Measurements from ENCODE around the gene ALOXE3.

Gene ALOXE3

DNA sequence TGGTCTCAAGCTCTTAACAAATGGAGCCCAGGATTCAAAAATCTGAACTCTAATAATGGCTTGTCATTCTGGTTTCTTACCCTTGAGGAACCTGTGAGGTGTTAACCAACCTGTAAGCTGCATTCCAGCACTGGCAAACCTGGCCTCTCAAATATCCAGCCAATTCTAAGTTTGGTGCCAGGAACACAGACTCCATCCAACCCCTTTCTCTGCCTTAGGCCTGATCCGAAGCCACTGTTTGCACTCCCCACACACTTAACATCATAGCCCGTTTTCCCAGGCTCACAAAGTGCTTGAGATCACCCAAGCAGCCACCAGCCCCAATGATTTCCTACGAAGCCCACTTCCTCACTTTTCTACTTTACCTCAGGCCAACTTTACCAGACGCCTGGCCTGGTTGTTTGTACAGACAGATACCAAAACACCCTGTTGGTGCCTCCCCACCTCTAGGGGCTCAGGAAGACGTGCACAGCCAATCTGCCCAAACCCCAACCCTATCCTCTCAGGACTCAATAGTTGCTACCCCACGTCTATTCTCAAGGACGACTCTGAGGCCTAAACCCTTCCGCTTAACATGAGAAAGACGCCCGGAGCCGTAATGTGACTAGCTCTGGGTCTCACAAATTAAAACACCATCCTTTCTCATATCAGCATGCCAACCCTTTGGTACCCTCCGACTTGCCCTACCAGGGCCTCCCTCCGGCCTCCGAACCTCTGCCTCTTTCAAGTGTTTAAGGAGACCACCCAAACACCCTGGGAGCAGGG is 37.1 kb upstream of the ALOXE3 start:
- no peak for DNase-seq
- TF ChIP-seq, protein P1, sequence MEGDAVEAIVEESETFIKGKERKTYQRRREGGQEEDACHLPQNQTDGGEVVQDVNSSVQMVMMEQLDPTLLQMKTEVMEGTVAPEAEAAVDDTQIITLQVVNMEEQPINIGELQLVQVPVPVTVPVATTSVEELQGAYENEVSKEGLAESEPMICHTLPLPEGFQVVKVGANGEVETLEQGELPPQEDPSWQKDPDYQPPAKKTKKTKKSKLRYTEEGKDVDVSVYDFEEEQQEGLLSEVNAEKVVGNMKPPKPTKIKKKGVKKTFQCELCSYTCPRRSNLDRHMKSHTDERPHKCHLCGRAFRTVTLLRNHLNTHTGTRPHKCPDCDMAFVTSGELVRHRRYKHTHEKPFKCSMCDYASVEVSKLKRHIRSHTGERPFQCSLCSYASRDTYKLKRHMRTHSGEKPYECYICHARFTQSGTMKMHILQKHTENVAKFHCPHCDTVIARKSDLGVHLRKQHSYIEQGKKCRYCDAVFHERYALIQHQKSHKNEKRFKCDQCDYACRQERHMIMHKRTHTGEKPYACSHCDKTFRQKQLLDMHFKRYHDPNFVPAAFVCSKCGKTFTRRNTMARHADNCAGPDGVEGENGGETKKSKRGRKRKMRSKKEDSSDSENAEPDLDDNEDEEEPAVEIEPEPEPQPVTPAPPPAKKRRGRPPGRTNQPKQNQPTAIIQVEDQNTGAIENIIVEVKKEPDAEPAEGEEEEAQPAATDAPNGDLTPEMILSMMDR (IDR thresholded peaks at IDR 0.05; ENCODE audit: low read depth, low read length) = no peak

DNA sequence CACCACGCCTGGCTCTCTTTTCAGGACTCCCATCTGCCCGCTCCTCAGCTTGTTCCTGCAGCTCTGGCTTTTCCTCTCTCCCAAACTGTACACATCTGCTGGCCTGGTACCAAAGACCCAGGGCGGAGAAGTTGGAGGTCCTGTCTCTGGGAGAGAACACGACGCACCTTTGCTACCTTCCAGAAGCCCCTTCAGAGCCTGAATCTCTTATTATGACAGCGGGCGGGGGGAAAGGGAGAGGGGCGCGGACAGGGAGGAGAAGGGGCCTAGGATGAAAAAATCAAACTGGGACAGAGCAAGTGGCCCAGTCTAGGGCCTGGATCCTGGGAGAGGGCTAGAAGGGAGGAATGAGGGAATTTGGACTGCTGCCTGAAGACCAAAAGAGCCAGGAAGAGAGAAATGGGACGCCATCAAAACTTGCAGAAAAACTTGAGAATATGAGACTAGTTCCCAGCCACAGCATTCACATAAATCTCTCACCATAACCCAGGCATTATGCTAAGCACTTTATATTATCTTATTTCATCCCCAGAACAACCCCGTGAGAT is 36.4 kb upstream of the ALOXE3 start:
- Histone ChIP-seq H3K4me1 (peaks cover 9% of the 10 kb centered on the region; the same call in 1 of the 2 replicates), H3K4me3 (ENCODE audit: low read depth, low read length) (peak overlapping the region; percentile 11; the same call in 1 of the 2 replicates), H3K27me3 (no peaks in the 10 kb centered on the region), H3K9me3 (no peaks in the 10 kb centered on the region), H3K36me3 (peaks cover 9% of the 10 kb centered on the region)
- DNase-seq = no peak
- TF ChIP-seq, protein P1 (IDR thresholded peaks at IDR 0.05; ENCODE audit: low read depth, low read length) = no peak

More for the DNA sequence above, 37.1 kb upstream of the ALOXE3 start:
- peak overlapping the region; percentile 61 for H3K4me3 ChIP-seq (ENCODE audit: low read depth, low read length)
- peaks cover 6% of the 10 kb centered on the region; the same call in 1 of the 2 replicates for H3K36me3 ChIP-seq
- peaks cover 9% of the 10 kb centered on the region; the same call in 1 of the 2 replicates for H3K4me1 ChIP-seq
- H3K27me3 ChIP-seq = no peaks in the 10 kb centered on the region
- no peaks in the 10 kb centered on the region for H3K9me3 ChIP-seq

DNA sequence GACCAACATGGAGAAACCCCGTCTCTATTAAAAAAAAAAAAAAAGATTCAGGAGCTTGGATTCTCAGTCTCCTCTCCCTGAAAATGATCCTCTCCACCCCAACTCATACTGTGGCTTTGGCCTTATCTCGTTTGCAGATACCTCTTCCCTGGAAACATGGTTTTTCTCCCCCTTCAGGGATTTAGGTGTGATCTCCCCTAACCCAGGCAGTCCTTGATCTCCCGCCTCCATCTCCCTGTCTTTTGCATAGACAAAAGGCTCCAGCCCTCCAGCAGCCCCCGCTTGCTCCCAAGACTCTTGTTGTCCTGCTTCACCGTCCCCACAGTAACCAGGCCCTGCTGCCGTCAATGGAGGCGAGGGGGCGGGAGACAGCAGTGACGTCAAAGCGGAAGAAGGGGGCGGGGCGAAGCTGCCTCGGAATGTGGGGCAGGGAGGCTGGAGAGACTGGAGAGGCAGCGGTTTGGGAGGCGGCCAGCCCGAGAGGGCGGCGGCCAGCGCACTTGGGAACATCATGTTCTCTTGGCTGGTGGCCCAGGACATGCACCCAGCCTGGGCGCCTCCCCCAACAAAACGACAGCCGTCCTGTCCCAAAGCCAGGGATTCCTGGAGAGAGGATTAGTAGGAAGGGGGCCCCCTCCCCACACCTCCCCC is 35.8 kb upstream of the ALOXE3 start:
- no peaks in the 10 kb centered on the region for H3K27me3 ChIP-seq
- H3K4me3 ChIP-seq (ENCODE audit: low read depth, low read length) = peak overlapping the region; percentile 11; the same call in 1 of the 2 replicates
- peak; percentile 86 for DNase-seq
- TF ChIP-seq, protein P1 (IDR thresholded peaks at IDR 0.05; ENCODE audit: low read depth, low read length) = no peak
- no peaks in the 10 kb centered on the region for H3K9me3 ChIP-seq
- peaks cover 9% of the 10 kb centered on the region; the same call in 1 of the 2 replicates for H3K4me1 ChIP-seq
- peaks cover 9% of the 10 kb centered on the region for H3K36me3 ChIP-seq

DNA sequence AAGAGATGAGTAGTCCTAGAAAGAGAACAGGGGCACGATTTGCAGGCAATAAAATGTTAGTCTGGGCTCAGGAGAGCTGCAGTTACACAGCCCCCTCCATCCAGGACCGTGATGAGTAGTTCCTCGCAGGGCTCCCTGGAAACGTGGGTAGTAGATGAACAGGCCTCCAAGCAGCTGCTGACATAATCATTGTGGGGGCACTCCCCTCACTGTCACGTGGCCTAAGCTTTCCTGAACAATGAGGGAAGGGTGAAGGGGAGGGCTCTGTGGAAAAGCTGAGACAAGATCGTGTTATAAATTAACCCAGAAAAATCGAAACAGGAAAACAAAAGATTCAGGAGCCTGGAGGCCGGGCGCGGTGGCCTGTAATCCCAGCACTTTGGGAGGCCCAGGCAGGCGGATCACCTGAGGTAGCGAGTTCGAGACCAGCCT is 35.2 kb upstream of the ALOXE3 start:
- H3K36me3 ChIP-seq = peaks cover 11% of the 10 kb centered on the region
- no peak for DNase-seq
- TF ChIP-seq, protein P1 (IDR thresholded peaks at IDR 0.05; ENCODE audit: low read depth, low read length) = no peak
- no peaks in the 10 kb centered on the region for H3K9me3 ChIP-seq
- H3K4me3 ChIP-seq (ENCODE audit: low read depth, low read length) = no peak overlapping the region
- H3K4me1 ChIP-seq = peaks cover 9% of the 10 kb centered on the region; the same call in 1 of the 2 replicates
- no peaks in the 10 kb centered on the region for H3K27me3 ChIP-seq

DNA sequence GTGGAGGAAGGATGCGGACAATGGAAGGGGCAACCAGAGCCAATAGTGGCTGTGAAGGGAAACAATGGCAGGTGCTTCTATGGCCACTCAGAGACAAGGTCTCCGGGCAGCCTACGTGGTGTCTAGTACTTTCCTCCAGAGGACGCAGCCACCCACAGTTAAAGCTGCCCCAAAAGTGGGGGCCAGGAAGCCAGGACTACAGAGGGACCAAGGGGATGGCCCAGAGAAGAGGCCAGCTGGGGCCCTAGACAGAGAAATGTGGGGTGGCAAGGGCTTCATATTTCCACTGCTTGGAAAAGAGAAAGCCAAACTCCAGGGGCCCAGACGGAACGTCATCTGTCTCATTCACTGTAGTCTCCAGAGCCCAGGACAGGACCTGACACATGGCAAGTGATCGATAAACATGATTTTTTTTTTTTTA is 34.7 kb upstream of the ALOXE3 start:
- Histone ChIP-seq H3K9me3 (no peaks in the 10 kb centered on the region), H3K4me3 (ENCODE audit: low read depth, low read length) (no peak overlapping the region), H3K4me1 (peaks cover 9% of the 10 kb centered on the region; the same call in 1 of the 2 replicates), H3K27me3 (no peaks in the 10 kb centered on the region), H3K36me3 (peaks cover 15% of the 10 kb centered on the region)
- TF ChIP-seq, protein P1 (IDR thresholded peaks at IDR 0.05; ENCODE audit: low read depth, low read length) = no peak
- no peak for DNase-seq

Measured in BE2C (cell line).